Measurements from ENCODE around the gene SUFU. TPM values are rescaled to one million over a fixed set of nuclear protein-coding genes. Genes with fewer than 3 reads are reported as not detected.

SUFU gene
- total and polyA plus RNA-seq, 2 experiments from 2014 or later: 2.8 to 5.6 TPM

- TF ChIP-seq, protein P1, sequence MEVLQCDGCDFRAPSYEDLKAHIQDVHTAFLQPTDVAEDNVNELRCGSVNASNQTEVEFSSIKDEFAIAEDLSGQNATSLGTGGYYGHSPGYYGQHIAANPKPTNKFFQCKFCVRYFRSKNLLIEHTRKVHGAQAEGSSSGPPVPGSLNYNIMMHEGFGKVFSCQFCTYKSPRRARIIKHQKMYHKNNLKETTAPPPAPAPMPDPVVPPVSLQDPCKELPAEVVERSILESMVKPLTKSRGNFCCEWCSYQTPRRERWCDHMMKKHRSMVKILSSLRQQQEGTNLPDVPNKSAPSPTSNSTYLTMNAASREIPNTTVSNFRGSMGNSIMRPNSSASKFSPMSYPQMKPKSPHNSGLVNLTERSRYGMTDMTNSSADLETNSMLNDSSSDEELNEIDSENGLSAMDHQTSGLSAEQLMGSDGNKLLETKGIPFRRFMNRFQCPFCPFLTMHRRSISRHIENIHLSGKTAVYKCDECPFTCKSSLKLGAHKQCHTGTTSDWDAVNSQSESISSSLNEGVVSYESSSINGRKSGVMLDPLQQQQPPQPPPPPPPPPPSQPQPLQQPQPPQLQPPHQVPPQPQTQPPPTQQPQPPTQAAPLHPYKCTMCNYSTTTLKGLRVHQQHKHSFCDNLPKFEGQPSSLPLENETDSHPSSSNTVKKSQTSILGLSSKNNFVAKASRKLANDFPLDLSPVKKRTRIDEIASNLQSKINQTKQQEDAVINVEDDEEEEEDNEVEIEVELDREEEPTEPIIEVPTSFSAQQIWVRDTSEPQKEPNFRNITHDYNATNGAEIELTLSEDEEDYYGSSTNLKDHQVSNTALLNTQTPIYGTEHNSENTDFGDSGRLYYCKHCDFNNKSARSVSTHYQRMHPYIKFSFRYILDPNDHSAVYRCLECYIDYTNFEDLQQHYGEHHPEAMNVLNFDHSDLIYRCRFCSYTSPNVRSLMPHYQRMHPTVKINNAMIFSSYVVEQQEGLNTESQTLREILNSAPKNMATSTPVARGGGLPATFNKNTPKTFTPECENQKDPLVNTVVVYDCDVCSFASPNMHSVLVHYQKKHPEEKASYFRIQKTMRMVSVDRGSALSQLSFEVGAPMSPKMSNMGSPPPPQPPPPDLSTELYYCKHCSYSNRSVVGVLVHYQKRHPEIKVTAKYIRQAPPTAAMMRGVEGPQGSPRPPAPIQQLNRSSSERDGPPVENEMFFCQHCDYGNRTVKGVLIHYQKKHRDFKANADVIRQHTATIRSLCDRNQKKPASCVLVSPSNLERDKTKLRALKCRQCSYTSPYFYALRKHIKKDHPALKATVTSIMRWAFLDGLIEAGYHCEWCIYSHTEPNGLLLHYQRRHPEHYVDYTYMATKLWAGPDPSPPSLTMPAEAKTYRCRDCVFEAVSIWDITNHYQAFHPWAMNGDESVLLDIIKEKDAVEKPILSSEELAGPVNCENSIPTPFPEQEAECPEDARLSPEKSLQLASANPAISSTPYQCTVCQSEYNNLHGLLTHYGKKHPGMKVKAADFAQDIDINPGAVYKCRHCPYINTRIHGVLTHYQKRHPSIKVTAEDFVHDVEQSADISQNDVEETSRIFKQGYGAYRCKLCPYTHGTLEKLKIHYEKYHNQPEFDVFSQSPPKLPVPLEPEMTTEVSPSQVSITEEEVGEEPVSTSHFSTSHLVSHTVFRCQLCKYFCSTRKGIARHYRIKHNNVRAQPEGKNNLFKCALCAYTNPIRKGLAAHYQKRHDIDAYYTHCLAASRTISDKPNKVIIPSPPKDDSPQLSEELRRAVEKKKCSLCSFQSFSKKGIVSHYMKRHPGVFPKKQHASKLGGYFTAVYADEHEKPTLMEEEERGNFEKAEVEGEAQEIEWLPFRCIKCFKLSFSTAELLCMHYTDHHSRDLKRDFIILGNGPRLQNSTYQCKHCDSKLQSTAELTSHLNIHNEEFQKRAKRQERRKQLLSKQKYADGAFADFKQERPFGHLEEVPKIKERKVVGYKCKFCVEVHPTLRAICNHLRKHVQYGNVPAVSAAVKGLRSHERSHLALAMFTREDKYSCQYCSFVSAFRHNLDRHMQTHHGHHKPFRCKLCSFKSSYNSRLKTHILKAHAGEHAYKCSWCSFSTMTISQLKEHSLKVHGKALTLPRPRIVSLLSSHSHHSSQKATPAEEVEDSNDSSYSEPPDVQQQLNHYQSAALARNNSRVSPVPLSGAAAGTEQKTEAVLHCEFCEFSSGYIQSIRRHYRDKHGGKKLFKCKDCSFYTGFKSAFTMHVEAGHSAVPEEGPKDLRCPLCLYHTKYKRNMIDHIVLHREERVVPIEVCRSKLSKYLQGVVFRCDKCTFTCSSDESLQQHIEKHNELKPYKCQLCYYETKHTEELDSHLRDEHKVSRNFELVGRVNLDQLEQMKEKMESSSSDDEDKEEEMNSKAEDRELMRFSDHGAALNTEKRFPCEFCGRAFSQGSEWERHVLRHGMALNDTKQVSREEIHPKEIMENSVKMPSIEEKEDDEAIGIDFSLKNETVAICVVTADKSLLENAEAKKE (CRISPR knock-in tag; IDR thresholded peaks at IDR 0.05): no peak
- TF ChIP-seq, protein P2, sequence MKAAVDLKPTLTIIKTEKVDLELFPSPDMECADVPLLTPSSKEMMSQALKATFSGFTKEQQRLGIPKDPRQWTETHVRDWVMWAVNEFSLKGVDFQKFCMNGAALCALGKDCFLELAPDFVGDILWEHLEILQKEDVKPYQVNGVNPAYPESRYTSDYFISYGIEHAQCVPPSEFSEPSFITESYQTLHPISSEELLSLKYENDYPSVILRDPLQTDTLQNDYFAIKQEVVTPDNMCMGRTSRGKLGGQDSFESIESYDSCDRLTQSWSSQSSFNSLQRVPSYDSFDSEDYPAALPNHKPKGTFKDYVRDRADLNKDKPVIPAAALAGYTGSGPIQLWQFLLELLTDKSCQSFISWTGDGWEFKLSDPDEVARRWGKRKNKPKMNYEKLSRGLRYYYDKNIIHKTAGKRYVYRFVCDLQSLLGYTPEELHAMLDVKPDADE (IDR thresholded peaks at IDR 0.05): no peak
- TF ChIP-seq JUNB (IDR thresholded peaks at IDR 0.05; ENCODE audit: unreplicated experiment): no peak
- TF ChIP-seq EZH2phosphoT487 (IDR thresholded peaks at IDR 0.05; ENCODE audit: unreplicated experiment): no peak
- no peak for TF ChIP-seq POLR2AphosphoS5 (IDR thresholded peaks at IDR 0.05; ENCODE audit: low read depth)
- no peak for TF ChIP-seq CREB1 (CRISPR knock-in tag; IDR thresholded peaks at IDR 0.05; ENCODE audit: low read depth)
- TF ChIP-seq STAT1 (IDR thresholded peaks at IDR 0.05; ENCODE audit: unreplicated experiment): no peak
These were observed 113.3 kb downstream of the SUFU start (continued) for GRCh38 chr10:102617041-102617440.

- H3K9me3 Mint-ChIP-seq: no peaks in the 10 kb centered on the region
- no peaks in the 10 kb centered on the region; the same call in 1 of the 3 replicates for H3K36me3 Mint-ChIP-seq (ENCODE audit: low read depth)
- no peak overlapping the region for H2AFZ ChIP-seq
- H3F3A ChIP-seq (replicated peaks; ENCODE audit: low read depth): no peaks in the 10 kb centered on the region
- H3K27me3 ChIP-seq (ENCODE audit: insufficient read depth): no peaks in the 10 kb centered on the region
- H3K27ac ChIP-seq (ENCODE audit: low read depth): no peak overlapping the region
- no peak for DNase-seq (ENCODE audit: low spot score)
- peaks cover 32% of the 10 kb centered on the region for H3K4me1 Mint-ChIP-seq
- H3K4me2 ChIP-seq: no peak overlapping the region
- H3K4me3 ChIP-seq: no peak overlapping the region
- no peaks in the 10 kb centered on the region for H4K20me1 ChIP-seq (replicated peaks; ENCODE audit: insufficient read depth)
- H3K36me3 ChIP-seq (ENCODE audit: insufficient read depth): no peaks in the 10 kb centered on the region
- H3K27me3 Mint-ChIP-seq (ENCODE audit: insufficient read depth, low read depth, poor library complexity): peaks cover 7% of the 10 kb centered on the region
- no peak overlapping the region for H3K4me3 Mint-ChIP-seq
- no peak overlapping the region for H3K27ac Mint-ChIP-seq
- H3K9me2 ChIP-seq (ENCODE audit: insufficient read depth): no peaks in the 10 kb centered on the region
- no peak for ATAC-seq
- H3K79me2 ChIP-seq (replicated peaks; ENCODE audit: insufficient read depth): no peaks in the 10 kb centered on the region
- H3K4me1 ChIP-seq (ENCODE audit: insufficient read depth): peaks cover 3% of the 10 kb centered on the region; the same call in 1 of the 2 replicates
- TF ChIP-seq ZNF331 (CRISPR knock-in tag; IDR thresholded peaks at IDR 0.05; ENCODE audit: low read depth): no peak
- TF ChIP-seq, protein P1 (CRISPR knock-in tag; IDR thresholded peaks at IDR 0.05): no peak
These were observed 114.0 kb downstream of the SUFU start for GRCh38 chr10:102617816-102618215.
